H1 (cell line): ENCODE results near the gene UBR3. TPM values are rescaled to one million over a fixed set of nuclear protein-coding genes. Genes with fewer than 3 reads are reported as not detected.

Experiments
- CTCF ChIA-PET: fragments of 300-600 bp; sonication (Branson Sonifier 250); formaldehyde crosslinking; loops from one replicate; lab custom pipeline; 2021; ENCODE audit not compliant: partially characterized antibody; lab: Charles Lee
- POLR2A ChIA-PET: fragments of 300-600 bp; sonication (Branson Sonifier 250); formaldehyde crosslinking; loops from one replicate; lab custom pipeline; 2021; ENCODE audit warnings: inconsistent platforms; ENCODE audit not compliant: partially characterized antibody; lab: Charles Lee
- DNase-seq, 2 experiments: peaks; one replicate each; pipeline versions ENCODE4 v3.0.0 to v3.0.0-alpha.2; 2010 to 2022; ENCODE audit warnings: low spot score in 2 of 2, low read depth in 1 of 2, mixed read lengths in 1 of 2
- FAIRE-seq: peaks from 2 replicates; lab custom pipeline; 2011; peaks lifted over from hg19 to GRCh38; lab: Jason Lieb, UNC
- H2AFZ ChIP-seq: 2 replicates; pipeline ENCODE4 v1.8.1; 2012; ENCODE audit warnings: low read length, inconsistent platforms
- H2AK5ac ChIP-seq: 2 replicates; pipeline ENCODE4 v1.6.1; 2013; ENCODE audit warnings: low read depth, low read length
- H2BK120ac ChIP-seq: replicated peaks from 2 replicates; pipeline ENCODE3; 2013; ENCODE audit warnings: low read depth, low read length, inconsistent platforms
- H2BK12ac ChIP-seq: 2 replicates; pipeline ENCODE4 v1.6.1; 2013; ENCODE audit warnings: low read depth, low read length
- H2BK15ac ChIP-seq: 2 replicates; pipeline ENCODE4 v1.6.1; 2013; ENCODE audit warnings: low read length
- H2BK20ac ChIP-seq: 2 replicates; pipeline ENCODE4 v1.6.1; 2013; ENCODE audit warnings: low read length
- H2BK5ac ChIP-seq: 2 replicates; pipeline ENCODE4 v1.6.1; 2013; ENCODE audit warnings: low read depth, low read length
- H3K14ac ChIP-seq: 2 replicates; pipeline ENCODE4 v1.6.1; 2013; ENCODE audit warnings: inconsistent platforms; ENCODE audit not compliant: insufficient read length
- H3K18ac ChIP-seq: 2 replicates; pipeline ENCODE4 v1.6.1; 2013; ENCODE audit warnings: low read length; ENCODE audit errors: extremely low read depth
- H3K23ac ChIP-seq: 2 replicates; pipeline ENCODE4 v1.6.1; 2013; ENCODE audit warnings: inconsistent platforms; ENCODE audit not compliant: insufficient read length
- H3K23me2 ChIP-seq: 2 replicates; pipeline ENCODE4 v1.6.1; 2013; ENCODE audit warnings: low read depth, low read length
- H3K27ac ChIP-seq: 2 replicates; pipeline ENCODE4 v1.6.1; 2011; ENCODE audit warnings: low read depth, low read length, inconsistent platforms
- H3K27me3 ChIP-seq, 4 experiments: replicated peaks in 1 of 4; 1 replicate in 1 of 4; 2 replicates in 3 of 4; pipeline versions ENCODE4 v1.6.1 to v1.8.1; 2011 to 2013; ENCODE audit warnings: low read length in 3 of 4, mild to moderate bottlenecking in 3 of 4, inconsistent platforms in 2 of 4, mixed read lengths in 2 of 4, moderate library complexity in 1 of 4; ENCODE audit not compliant: control insufficient read depth in 3 of 4, insufficient read depth in 3 of 4; ENCODE audit errors: extremely low read depth in 1 of 4
- H3K36me3 ChIP-seq, 4 experiments: 2 replicates each; pipeline versions ENCODE4 v1.6.1 to v1.8.1; 2011 to 2013; ENCODE audit warnings: mild to moderate bottlenecking in 4 of 4, low read length in 3 of 4, moderate library complexity in 2 of 4, control low read depth in 1 of 4, inconsistent platforms in 1 of 4; ENCODE audit not compliant: insufficient read depth in 4 of 4, control insufficient read depth in 2 of 4
- H3K4ac ChIP-seq: replicated peaks from 2 replicates; pipeline ENCODE3; 2013; ENCODE audit warnings: low read length, low read depth, mixed read lengths, inconsistent platforms; ENCODE audit not compliant: insufficient read length
- H3K4me1 ChIP-seq, 4 experiments: replicated peaks in 1 of 4; 1 replicate in 1 of 4; 2 replicates in 3 of 4; pipeline versions ENCODE4 v1.6.1 to v1.8.1; 2011 to 2013; ENCODE audit warnings: low read length in 3 of 4, inconsistent platforms in 2 of 4, mixed read lengths in 1 of 4; ENCODE audit not compliant: insufficient read depth in 4 of 4, control insufficient read depth in 3 of 4
- H3K4me2 ChIP-seq, 2 experiments: 2 replicates each; pipeline versions ENCODE4 v1.6.1 to v1.8.1; 2011 to 2013; ENCODE audit warnings: low read depth in 2 of 2, low read length in 2 of 2, control low read depth in 1 of 2, inconsistent platforms in 1 of 2, mild to moderate bottlenecking in 1 of 2; ENCODE audit not compliant: insufficient read depth in 1 of 2
- H3K4me3 ChIP-seq, 4 experiments: fragments of 200-600, 300-600 bp in 1 of 4; sonication (generic), shearing (Covaris generic), sonication (Bioruptor Twin) in 1 of 4; 2 replicates each; pipeline versions ENCODE4 v1.5.1 to v1.8.1; 2011 to 2016; ENCODE audit warnings: low read length in 4 of 4, low read depth in 3 of 4, control low read depth in 2 of 4, inconsistent platforms in 2 of 4, mild to moderate bottlenecking in 2 of 4, mixed read lengths in 1 of 4, moderate library complexity in 1 of 4; ENCODE audit not compliant: insufficient read depth in 2 of 4; ENCODE audit errors: extremely low read depth in 1 of 4
- H3K56ac ChIP-seq: replicated peaks from 2 replicates; pipeline ENCODE3; 2013; ENCODE audit warnings: low read depth, mild to moderate bottlenecking, mixed read lengths, low read length, inconsistent platforms; ENCODE audit not compliant: insufficient read length
- H3K79me1 ChIP-seq: 2 replicates; pipeline ENCODE4 v1.6.1; 2013; ENCODE audit warnings: low read depth, low read length, control low read depth
- H3K79me2 ChIP-seq, 2 experiments: 2 replicates each; pipeline versions ENCODE4 v1.6.1 to v1.8.1; 2012 to 2013; ENCODE audit warnings: low read length in 2 of 2, mild to moderate bottlenecking in 2 of 2, inconsistent platforms in 1 of 2; ENCODE audit not compliant: insufficient read depth in 2 of 2, control insufficient read depth in 1 of 2
- H3K9ac ChIP-seq, 4 experiments: replicated peaks in 1 of 4; 1 replicate in 1 of 4; 2 replicates in 3 of 4; pipeline versions ENCODE4 v1.6.1 to v1.8.1; 2011 to 2013; ENCODE audit warnings: low read depth in 3 of 4, low read length in 3 of 4, control low read depth in 2 of 4, mild to moderate bottlenecking in 2 of 4, moderate library complexity in 2 of 4, inconsistent platforms in 1 of 4; ENCODE audit errors: extremely low read depth in 1 of 4
- H3K9me3 ChIP-seq, 2 experiments: 2 replicates each; pipeline versions ENCODE4 v1.6.1 to v1.8.1; 2012 to 2013; ENCODE audit warnings: mild to moderate bottlenecking in 2 of 2, moderate library complexity in 2 of 2, control low read depth in 1 of 2, inconsistent platforms in 1 of 2, low read depth in 1 of 2, low read length in 1 of 2, mixed read lengths in 1 of 2; ENCODE audit not compliant: insufficient read depth in 2 of 2
- H4K20me1 ChIP-seq, 2 experiments: replicated peaks in 1 of 2; 2 replicates each; pipeline versions ENCODE3 to v1.8.1; 2011 to 2013; ENCODE audit warnings: inconsistent platforms in 2 of 2, low read length in 2 of 2, mild to moderate bottlenecking in 1 of 2; ENCODE audit not compliant: insufficient read depth in 2 of 2, control insufficient read depth in 1 of 2
- H4K5ac ChIP-seq: 2 replicates; pipeline ENCODE4 v1.6.1; 2013; ENCODE audit warnings: low read length, low read depth, mixed read lengths, inconsistent platforms; ENCODE audit not compliant: insufficient read length
- H4K8ac ChIP-seq: 2 replicates; pipeline ENCODE4 v1.8.0; 2013; ENCODE audit warnings: mild to moderate bottlenecking, moderate library complexity, low read length, inconsistent platforms; ENCODE audit not compliant: insufficient read depth; ENCODE audit errors: extremely low read depth
- H4K91ac ChIP-seq: replicated peaks from 2 replicates; pipeline ENCODE3; 2013; ENCODE audit warnings: low read length, mixed read lengths, inconsistent platforms; ENCODE audit not compliant: insufficient read length
- HDAC6 ChIP-seq: IDR thresholded peaks from one replicate; pipeline ENCODE4 v1.7.1; 2012; ENCODE audit warnings: low read depth, mild to moderate bottlenecking, inconsistent platforms, low read length, moderate library complexity
- TAF1 ChIP-seq: IDR thresholded peaks from 2 replicates; pipeline ENCODE4 v1.6.1; 2011; ENCODE audit warnings: mild to moderate bottlenecking, low read depth, low read length
- WGBS, 2 experiments: shearing (Covaris generic) in 1 of 2; methylation state at CpG; one replicate each; pipeline versions ENCODE4 v1.1.6 to v1.1.7; 2013 to 2015; ENCODE audit warnings: low lambda C conversion rate in 2 of 2, mixed read lengths in 2 of 2, inconsistent platforms in 1 of 2, low coverage in 1 of 2, missing lambda C conversion rate in 1 of 2; ENCODE audit not compliant: insufficient replicate concordance in 2 of 2, insufficient coverage in 1 of 2, insufficient read length in 1 of 2; ENCODE audit errors: extremely low coverage in 1 of 2, missing lambda C conversion rate in 1 of 2; 5-methylcytosine and 5-hydroxymethylcytosine counted together
- polyA plus RNA-seq, 7 experiments: library from polyadenylated mRNA; depleted of rRNA in 3 of 7; stranded (reverse) in 5 of 7; unstranded in 2 of 7; fragments of >200 nt in 5 of 7; fragments of 200-250 nt in 2 of 7; gene quantifications; 1 replicate in 5 of 7; 2 replicates in 1 of 7; 4 replicates in 1 of 7; pipeline versions ENCODE4 v1.2.1 to v1.2.3, GENCODE V29; 2011 to 2013; ENCODE audit warnings: missing spikeins in 2 of 7, mixed read lengths in 2 of 7
- total RNA-seq: library from RNA; stranded (reverse); fragmentation: NEBNext Ultra II Directional; extraction: Animal tissue kit (Norgen Biotek cat#: 25700); gene quantifications from 2 replicates; pipeline ENCODE4 v1.2.1, GENCODE V29; 2021

Gene UBR3
- total and polyA plus RNA-seq, 2 of the 8 experiments (the other 6 are each of a cell fraction or from before 2014, with no cell fraction given): 3.7 to 17.7 TPM

DNA sequence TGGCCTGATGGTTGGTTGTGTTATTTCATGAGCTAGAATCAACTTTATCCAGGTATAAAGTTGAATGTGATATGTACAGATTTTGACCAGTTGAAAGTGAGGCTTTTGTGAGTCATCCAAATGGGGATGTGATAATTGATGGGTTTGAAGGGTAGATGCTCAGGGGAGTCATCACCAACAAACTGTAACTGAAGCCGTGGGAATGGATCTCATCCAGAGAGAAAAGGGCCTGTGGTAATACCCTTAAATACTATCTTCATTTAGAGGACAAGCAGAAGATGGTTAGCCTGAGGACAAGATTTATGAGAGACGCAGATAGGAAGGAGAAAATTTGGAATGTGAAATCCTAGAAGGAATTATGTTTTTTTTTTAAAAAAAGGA, 260.1 kb downstream of the UBR3 start:
- Histone ChIP-seq H3K79me2 (no peaks in the 10 kb centered on the region), H3K4me3 (no peak overlapping the region), H4K8ac (no peak overlapping the region), H2BK15ac (no peak overlapping the region), H3K18ac (peak overlapping the region; percentile 55), H3K79me1 (no peaks in the 10 kb centered on the region), H3K23me2 (no peaks in the 10 kb centered on the region), H3K23ac (no peak overlapping the region), H3K9ac (no peak overlapping the region; a peak in 1 of 7 replicates), H2BK120ac (no peak overlapping the region), H2BK20ac (peak overlapping the region; percentile 56; the same call in 1 of the 2 replicates), H3K9me3 (peaks cover 7 to 12% of the 10 kb centered on the region in 2 experiments; a peak in 3 of 4 replicates), H3K27me3 (no peaks in the 10 kb centered on the region), H3K14ac (no peak overlapping the region), H2AK5ac (0 out of 2 replicates have a peak overlapping the region, but pooled peaks have one; percentile 88), H2BK5ac (peak overlapping the region; percentile 36; the same call in 1 of the 2 replicates), H4K20me1 (no peaks in the 10 kb centered on the region), H4K91ac (no peak overlapping the region), H3K4ac (no peak overlapping the region), H4K5ac (no peak overlapping the region), H3K4me1 (peaks cover 2 to 26% (median 19%) of the 10 kb centered on the region in 4 experiments; a peak in 4 of 7 replicates), H2AFZ (no peak overlapping the region), H2BK12ac (0 out of 2 replicates have a peak overlapping the region, but pooled peaks have one; percentile 7), H3K36me3 (peaks cover 0 to 3% (median 0%) of the 10 kb centered on the region in 4 experiments; a peak in 1 of 8 replicates), H3K56ac (no peak overlapping the region), H3K27ac (no peak overlapping the region), H3K4me2 (no peak overlapping the region)
- DNase-seq: no peak
- no peak for FAIRE-seq
- WGBS, 2 experiments: 76% methylated on average over 2 of the region's 2 CpGs; no CpG with 5 or more reads in 1 of the 2 experiments
- ChIA-PET POLR2A (no interaction called here), CTCF (interaction anchor here (1.6 kb wide), 1 partner anchor 9 kb away, joined by 6 read pairs; no protein-coding TSS in a partner anchor)
- no peak for TF ChIP-seq TAF1
- no peak for TF ChIP-seq HDAC6
